ENCODE measurements around the gene ZNF674. TPM values are rescaled to one million over a fixed set of nuclear protein-coding genes. Genes with fewer than 3 reads are reported as not detected.

The ZNF674 gene
- total and polyA plus RNA-seq, 2 of the 4 experiments (the other 2 are of a cell fraction), result 2.2 to 13.4 TPM

DNA sequence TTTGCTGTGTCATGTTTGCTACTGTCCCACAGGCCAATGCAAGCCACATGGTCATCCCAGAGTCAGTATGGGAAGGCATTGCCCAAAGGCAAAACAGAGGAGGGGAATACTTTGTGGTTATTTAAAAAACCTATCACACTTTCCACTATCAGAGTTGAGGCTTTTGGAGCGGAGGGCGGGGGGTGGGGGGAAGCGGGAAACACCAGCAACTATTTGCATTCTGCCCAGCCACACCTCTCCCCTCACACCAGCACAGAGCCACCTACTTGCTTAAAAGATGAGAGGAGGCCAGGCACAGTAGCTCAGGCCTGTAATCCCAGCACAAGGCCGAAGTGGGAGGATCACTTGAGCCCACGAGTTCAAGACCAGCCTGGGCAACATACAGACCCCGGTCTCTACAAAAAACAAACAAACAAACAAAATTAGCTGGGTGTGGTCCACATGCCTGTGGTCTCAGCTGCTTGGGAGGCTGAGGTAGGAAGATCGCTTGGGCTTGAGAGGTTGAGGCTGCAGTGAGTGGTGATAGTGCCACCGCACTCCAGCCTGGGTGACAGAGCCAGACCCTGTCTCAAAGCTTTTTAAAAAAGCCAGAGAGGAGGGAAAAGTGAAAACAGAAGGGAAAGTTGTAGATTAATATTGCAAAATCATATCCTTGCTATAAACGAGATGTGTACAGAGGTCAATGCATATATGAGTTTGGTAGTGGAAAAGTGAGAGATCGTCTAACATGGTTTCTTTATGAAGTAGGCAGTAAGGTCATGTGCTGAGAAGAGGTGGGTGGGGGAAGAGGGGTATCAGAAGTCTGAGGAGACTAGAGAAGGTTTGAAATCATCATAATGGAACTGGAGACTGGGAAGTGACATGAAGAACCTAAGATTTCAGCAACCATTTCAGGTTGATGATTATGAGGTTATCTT is 26.5 kb upstream of the ZNF674 start:
- H3K36me3 ChIP-seq (ENCODE audit: control insufficient read depth, insufficient read depth, low read length), result no peaks in the 10 kb centered on the region
- no peak overlapping the region for H2AK9ac ChIP-seq (replicated peaks; ENCODE audit: low read depth, low read length, poor library complexity)
- CTCF ChIA-PET, result interaction anchor here (1.1 to 1.7 kb wide), 2 partner anchors 70 to 78 kb away, joined by 3 to 5 read pairs; no protein-coding TSS in a partner anchor
- intact Hi-C loops (cut with micrococcal nuclease) (loop anchor here (5.0 kb wide), 1 partner anchor 111 kb away; no protein-coding TSS in a partner anchor), dilution Hi-C loops (cut with HindIII; ENCODE audit: low sequenced_read_pairs, unreplicated experiment) (no loop called here), in situ Hi-C loops (cut with MboI; ENCODE audit: low sequenced_read_pairs) (no loop called here)
- H3K27me3 ChIP-seq (ENCODE audit: control insufficient read depth, insufficient read depth, low read length), result no peaks in the 10 kb centered on the region
- 80% methylated on average over 2 of the region's 10 CpGs; no CpG with 5 or more reads in 1 of the 2 experiments for WGBS, 2 experiments (ENCODE audit: extremely low coverage in 2 of 2, insufficient read length in 1 of 2)
- BruUV-seq (replicated peaks), result no TSS peak
- DNase-seq, result no peak
- H3K79me1 ChIP-seq (ENCODE audit: low read depth in 1 of 2, low read length in 2 of 2), result peaks cover 0 to 14% of the 10 kb centered on the region in 2 experiments; a peak in 2 of 4 replicates
- no peak overlapping the region for H2BK5ac ChIP-seq (ENCODE audit: low read depth, low read length, poor library complexity, severe bottlenecking)
- H2BK120ac ChIP-seq (ENCODE audit: low read depth, low read length), result no peak overlapping the region
- no peak overlapping the region for H3K4me3 ChIP-seq (ENCODE audit: insufficient read depth, low read depth, low read length)
- no peak overlapping the region for H3K14ac ChIP-seq (replicated peaks; ENCODE audit: low read depth, low read length)
- no peak overlapping the region for H4K91ac ChIP-seq (ENCODE audit: insufficient read depth, low read depth, low read length)
- H4K5ac ChIP-seq (ENCODE audit: low read depth, low read length), result no peak overlapping the region
- no peak overlapping the region for H3K23ac ChIP-seq (ENCODE audit: low read depth, low read length)
- H3K56ac ChIP-seq (ENCODE audit: extremely low read depth, insufficient read depth, low read length), result no peak overlapping the region
- no peak overlapping the region for H3K27ac ChIP-seq (ENCODE audit: insufficient read depth, low read length)
- H3K9me3 ChIP-seq (ENCODE audit: control insufficient read depth, insufficient read depth, low read length), result no peaks in the 10 kb centered on the region
- POLR2A ChIA-PET (ENCODE audit: unreplicated experiment), result no interaction called here
- ATAC-seq (ENCODE audit: low read depth), result no peak
- H4K8ac ChIP-seq (ENCODE audit: low read depth in 2 of 2, low read length in 2 of 2), result no peak overlapping the region
- no peaks in the 10 kb centered on the region for H3K9me1 ChIP-seq (ENCODE audit: insufficient read depth, low read length)
- no peak overlapping the region for H2AFZ ChIP-seq (replicated peaks; ENCODE audit: low read length, poor library complexity)
- H3K4me1 ChIP-seq (ENCODE audit: control insufficient read depth, insufficient read depth, low read length), result peaks cover 2% of the 10 kb centered on the region; the same call in 1 of the 2 replicates
- no peak overlapping the region for H3K18ac ChIP-seq (ENCODE audit: low read depth, low read length)
- no peaks in the 10 kb centered on the region for H4K20me1 ChIP-seq (ENCODE audit: insufficient read depth, low read length)
- no peak for TF ChIP-seq RFX5 (IDR thresholded peaks at IDR 0.05; ENCODE audit: low read depth, low read length)
- no peak for TF ChIP-seq FOS (IDR thresholded peaks at IDR 0.05; ENCODE audit: low read depth, low read length)
- no peak overlapping the region for H2BK15ac ChIP-seq (ENCODE audit: low read depth, low read length)
- no peak overlapping the region for H3K4ac ChIP-seq (ENCODE audit: low read depth, low read length)
- H3K9ac ChIP-seq (ENCODE audit: low read depth, low read length), result no peak overlapping the region
- H2AK5ac ChIP-seq (ENCODE audit: low read depth, low read length), result no peak overlapping the region
- H3K4me2 ChIP-seq (ENCODE audit: low read depth, low read length), result no peak overlapping the region
- H2BK20ac ChIP-seq (ENCODE audit: low read depth, low read length), result no peak overlapping the region

Measured in IMR-90 (cell line).